DMS114 treated with DMSO at 0.1 percent for 48 hours (cell line): ENCODE data around the gene TEC.

Experiments used
- DNase-seq: peaks from one replicate; lab custom pipeline; 2025; ENCODE audit not compliant: unreplicated experiment; lab: John Stamatoyannopoulos, UW

TEC gene

DNA sequence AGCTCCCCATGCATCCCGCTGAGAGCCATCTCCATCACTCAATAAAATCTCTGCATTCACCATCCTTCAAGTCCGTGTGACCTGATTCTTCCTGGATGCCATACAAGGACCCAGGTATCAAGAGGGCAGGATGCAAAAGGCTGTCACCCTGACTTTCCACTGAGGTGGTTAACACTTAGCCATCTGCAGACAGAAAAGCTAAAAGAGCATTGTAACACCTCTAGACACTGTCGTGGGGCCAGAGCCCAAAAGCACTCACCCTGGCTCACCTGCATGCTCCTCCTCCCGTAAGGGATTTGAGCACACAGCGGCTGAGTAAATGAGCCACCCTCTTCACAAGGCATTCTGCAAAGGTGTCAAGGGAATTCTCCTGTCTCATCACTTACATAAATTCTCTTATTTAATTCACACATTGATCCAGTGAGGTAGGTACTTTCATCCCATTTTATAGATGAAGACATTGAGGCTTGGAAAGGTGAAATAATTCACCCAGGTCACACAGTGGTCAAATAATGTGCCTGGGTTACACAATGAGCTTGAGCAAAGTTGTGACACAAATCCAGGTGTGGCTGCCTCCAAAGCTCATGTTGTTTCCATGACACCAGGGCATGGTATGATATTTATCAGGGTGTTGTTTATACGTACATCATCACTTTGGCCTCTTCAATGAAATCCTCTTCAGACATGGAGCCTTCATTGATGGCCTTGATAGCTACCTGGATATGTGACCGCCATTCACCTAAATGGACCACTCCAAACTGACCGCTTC is 183.6 kb downstream of the TEC start:
- no peak for DNase-seq
